GM23338 (cell line): Measurements from ENCODE around the gene ITGA1. TPM values are rescaled to one million over a fixed set of nuclear protein-coding genes. Genes with fewer than 3 reads are reported as not detected.

Experiments
- ATAC-seq: fragments of 200-7000 bp; cut with Tn5 transposase; 3 replicates; pipeline ENCODE4 v1.9.1; 2020
- DNase-seq: peaks from one replicate; pipeline ENCODE4 v3.0.0-alpha.2; 2015; ENCODE audit warnings: low spot score
- H2AFZ ChIP-seq: fragments of 200-600 bp; sonication (generic); 2 replicates; pipeline ENCODE4 v1.8.0; 2016; ENCODE audit warnings: antibody characterized with exemption, mild to moderate bottlenecking, moderate library complexity
- H3F3A ChIP-seq: fragments of 200-600 bp; sonication (generic); replicated peaks from 2 replicates; pipeline ENCODE4 v1.8.0; 2017; ENCODE audit warnings: antibody characterized with exemption, mixed run types, low read depth
- H3K27ac ChIP-seq: fragments of 200-600 bp; sonication (generic); 2 replicates; pipeline ENCODE4 v1.6.1; 2016; ENCODE audit warnings: low read depth
- H3K27me3 ChIP-seq: fragments of 200-600 bp; sonication (generic); 2 replicates; pipeline ENCODE4 v1.8.0; 2016; ENCODE audit warnings: mild to moderate bottlenecking, mixed run types, moderate library complexity; ENCODE audit not compliant: insufficient read depth
- H3K36me3 ChIP-seq: fragments of 200-600 bp; sonication (generic); 2 replicates; pipeline ENCODE4 v1.8.0; 2016; ENCODE audit warnings: mild to moderate bottlenecking; ENCODE audit not compliant: insufficient read depth
- H3K4me1 ChIP-seq: fragments of 200-600 bp; sonication (generic); 2 replicates; pipeline ENCODE4 v1.8.0; 2016; ENCODE audit warnings: mild to moderate bottlenecking, moderate library complexity; ENCODE audit not compliant: insufficient read depth
- H3K4me2 ChIP-seq: fragments of 200-600 bp; sonication (generic); 2 replicates; pipeline ENCODE4 v1.7.1; 2017; ENCODE audit warnings: mixed run types
- H3K4me3 ChIP-seq: fragments of 200-600 bp; sonication (generic); 2 replicates; pipeline ENCODE4 v1.6.1; 2016; ENCODE audit warnings: mixed run types
- H3K79me2 ChIP-seq: fragments of 200-600 bp; sonication (generic); replicated peaks from 2 replicates; pipeline ENCODE4 v1.8.0; 2017; ENCODE audit warnings: mild to moderate bottlenecking; ENCODE audit not compliant: insufficient read depth
- H3K9me2 ChIP-seq: fragments of 200-600 bp; sonication (generic); 2 replicates; pipeline ENCODE4 v1.8.0; 2017; ENCODE audit not compliant: insufficient read depth
- H4K20me1 ChIP-seq: fragments of 200-600 bp; sonication (generic); replicated peaks from 2 replicates; pipeline ENCODE4 v1.8.0; 2017; ENCODE audit warnings: mild to moderate bottlenecking; ENCODE audit not compliant: insufficient read depth
- H3K27ac Mint-ChIP-seq: 2 replicates; pipeline ENCODE4 v1.8.0; 2020; ENCODE audit warnings: inconsistent platforms, mild to moderate bottlenecking, moderate library complexity, mixed read lengths
- H3K27me3 Mint-ChIP-seq: 3 replicates; pipeline ENCODE4 v1.8.0; 2022; ENCODE audit warnings: low read depth, mild to moderate bottlenecking, moderate library complexity, mixed read lengths, inconsistent platforms; ENCODE audit not compliant: insufficient read depth, poor library complexity
- H3K36me3 Mint-ChIP-seq: 3 replicates; pipeline ENCODE4 v1.8.0; 2021; ENCODE audit warnings: low read depth, mild to moderate bottlenecking, inconsistent platforms, moderate library complexity, mixed read lengths
- H3K4me1 Mint-ChIP-seq: 3 replicates; pipeline ENCODE4 v1.8.0; 2020; ENCODE audit warnings: mild to moderate bottlenecking, inconsistent platforms, mixed read lengths
- H3K4me3 Mint-ChIP-seq: 3 replicates; pipeline ENCODE4 v1.8.0; 2021; ENCODE audit warnings: moderate library complexity, mild to moderate bottlenecking, inconsistent platforms, mixed read lengths
- H3K9me3 Mint-ChIP-seq: 3 replicates; pipeline ENCODE4 v1.8.0; 2020; ENCODE audit warnings: moderate library complexity, mild to moderate bottlenecking, inconsistent platforms, mixed read lengths
- CREB1 ChIP-seq: fragments of 250-450 bp; sonication (Bioruptor Pico); IDR thresholded peaks from 2 replicates; pipeline ENCODE4 v1.5.0; 2020; ENCODE audit warnings: low read depth, mild to moderate bottlenecking, moderate library complexity
- ETS1 ChIP-seq: IDR thresholded peaks from 2 replicates; pipeline ENCODE4 v1.6.1; 2016; ENCODE audit warnings: antibody characterized with exemption
- EZH2 ChIP-seq: fragments of 200-600 bp; sonication (generic); IDR thresholded peaks from one replicate; pipeline ENCODE4 v1.8.0; 2017; ENCODE audit warnings: antibody characterized with exemption, mild to moderate bottlenecking, low read depth; ENCODE audit not compliant: unreplicated experiment
- EZH2phosphoT487 ChIP-seq: fragments of 200-600 bp; sonication (generic); IDR thresholded peaks from one replicate; pipeline ENCODE4 v1.8.1; 2018; ENCODE audit warnings: antibody characterized with exemption; ENCODE audit not compliant: unreplicated experiment
- JUNB ChIP-seq: IDR thresholded peaks from one replicate; pipeline ENCODE4 v1.6.1; 2016; ENCODE audit warnings: antibody characterized with exemption; ENCODE audit not compliant: unreplicated experiment
- NANOG ChIP-seq: IDR thresholded peaks from 2 replicates; pipeline ENCODE4 v1.6.1; 2016; ENCODE audit warnings: antibody characterized with exemption, borderline replicate concordance
- POLR2AphosphoS5 ChIP-seq: IDR thresholded peaks from 2 replicates; pipeline ENCODE4 v1.6.1; 2016; ENCODE audit warnings: antibody characterized with exemption, low read depth
- STAT1 ChIP-seq: IDR thresholded peaks from one replicate; pipeline ENCODE4 v1.6.1; 2016; ENCODE audit warnings: antibody characterized with exemption; ENCODE audit not compliant: unreplicated experiment
- ZNF114 ChIP-seq: fragments of 250-450 bp; sonication (Bioruptor Pico); IDR thresholded peaks from 2 replicates; pipeline ENCODE4 v1.5.0; 2020; ENCODE audit warnings: mild to moderate bottlenecking, moderate library complexity
- ZNF331 ChIP-seq: fragments of 250-450 bp; sonication (Bioruptor Pico); IDR thresholded peaks from 2 replicates; pipeline ENCODE4 v1.5.0; 2020; ENCODE audit warnings: low read depth, mild to moderate bottlenecking, moderate library complexity
- polyA plus RNA-seq: library from polyadenylated mRNA; unstranded; fragments of >200 nt; fragmentation: Nextera tagmentation; extraction: Ambion mirVana; gene quantifications from 2 replicates; pipeline ENCODE4 v1.2.1, GENCODE V29; 2016
- total RNA-seq: library from RNA; depleted of rRNA; stranded (reverse); fragments of >200 nt; shearing (Covaris generic); gene quantifications from 2 replicates; pipeline ENCODE4 v1.2.3, GENCODE V29; 2014
- TF ChIP-seq, protein P1 (sequence below), 2 experiments: fragments of 200-600 bp in 1 of 2; sonication (generic) in 1 of 2; conservative IDR thresholded peaks; 2 replicates each; pipeline versions ENCODE4 v1.5.1 to v1.6.1; 2016 to 2017; ENCODE audit warnings: antibody characterized with exemption in 2 of 2, low read depth in 2 of 2, mild to moderate bottlenecking in 2 of 2, moderate library complexity in 1 of 2
- TF ChIP-seq, protein P2 (sequence below): fragments of 250-450 bp; sonication (Bioruptor Pico); IDR thresholded peaks from 2 replicates; pipeline ENCODE4 v1.5.0; 2020; ENCODE audit warnings: mild to moderate bottlenecking, moderate library complexity
- TF ChIP-seq, protein P3 (sequence below): IDR thresholded peaks from one replicate; pipeline ENCODE4 v1.6.1; 2018; ENCODE audit warnings: antibody characterized with exemption; ENCODE audit not compliant: unreplicated experiment

The ITGA1 gene
- total and polyA plus RNA-seq, 2 experiments from 2014 or later: 1.8 to 4.9 TPM

GRCh38 chr5:52770287-52770939 lies 17.3 kb upstream of the ITGA1 start:
- no peaks in the 10 kb centered on the region for H3K36me3 ChIP-seq
- no peak overlapping the region for H2AFZ ChIP-seq
- no peak overlapping the region for H3K27ac Mint-ChIP-seq
- H3K4me3 ChIP-seq: no peak overlapping the region
- no peaks in the 10 kb centered on the region for H3K79me2 ChIP-seq
- DNase-seq (no peak), ATAC-seq (no peak)
- no peaks in the 10 kb centered on the region for H3K9me2 ChIP-seq
- H3K36me3 Mint-ChIP-seq: no peaks in the 10 kb centered on the region
- no peaks in the 10 kb centered on the region for H3K27me3 ChIP-seq
- no peaks in the 10 kb centered on the region for H3K9me3 Mint-ChIP-seq
- no peaks in the 10 kb centered on the region for H3K27me3 Mint-ChIP-seq
- no peak overlapping the region for H3K27ac ChIP-seq
- peaks cover 11% of the 10 kb centered on the region for H3K4me1 Mint-ChIP-seq
- H3K4me3 Mint-ChIP-seq: no peak overlapping the region
- H3K4me1 ChIP-seq: peaks cover 9% of the 10 kb centered on the region; the same call in 1 of the 2 replicates
- no peak overlapping the region for H3K4me2 ChIP-seq
- H4K20me1 ChIP-seq: no peaks in the 10 kb centered on the region
- no peaks in the 10 kb centered on the region for H3F3A ChIP-seq
- no peak for TF ChIP-seq ETS1
- TF ChIP-seq, protein P1, sequence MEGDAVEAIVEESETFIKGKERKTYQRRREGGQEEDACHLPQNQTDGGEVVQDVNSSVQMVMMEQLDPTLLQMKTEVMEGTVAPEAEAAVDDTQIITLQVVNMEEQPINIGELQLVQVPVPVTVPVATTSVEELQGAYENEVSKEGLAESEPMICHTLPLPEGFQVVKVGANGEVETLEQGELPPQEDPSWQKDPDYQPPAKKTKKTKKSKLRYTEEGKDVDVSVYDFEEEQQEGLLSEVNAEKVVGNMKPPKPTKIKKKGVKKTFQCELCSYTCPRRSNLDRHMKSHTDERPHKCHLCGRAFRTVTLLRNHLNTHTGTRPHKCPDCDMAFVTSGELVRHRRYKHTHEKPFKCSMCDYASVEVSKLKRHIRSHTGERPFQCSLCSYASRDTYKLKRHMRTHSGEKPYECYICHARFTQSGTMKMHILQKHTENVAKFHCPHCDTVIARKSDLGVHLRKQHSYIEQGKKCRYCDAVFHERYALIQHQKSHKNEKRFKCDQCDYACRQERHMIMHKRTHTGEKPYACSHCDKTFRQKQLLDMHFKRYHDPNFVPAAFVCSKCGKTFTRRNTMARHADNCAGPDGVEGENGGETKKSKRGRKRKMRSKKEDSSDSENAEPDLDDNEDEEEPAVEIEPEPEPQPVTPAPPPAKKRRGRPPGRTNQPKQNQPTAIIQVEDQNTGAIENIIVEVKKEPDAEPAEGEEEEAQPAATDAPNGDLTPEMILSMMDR (conservative IDR thresholded peaks at IDR 0.05; ENCODE audit: low read depth in 2 of 2): no peak
- TF ChIP-seq POLR2AphosphoS5: no peak
- no peak for TF ChIP-seq ZNF331 (CRISPR knock-in tag)
- no peak for TF ChIP-seq EZH2
- TF ChIP-seq EZH2phosphoT487: no peak
- no peak for TF ChIP-seq CREB1 (CRISPR knock-in tag)
- no peak for TF ChIP-seq STAT1
- no peak for TF ChIP-seq ZNF114 (CRISPR knock-in tag)
- no peak for TF ChIP-seq JUNB
- TF ChIP-seq, protein P2, sequence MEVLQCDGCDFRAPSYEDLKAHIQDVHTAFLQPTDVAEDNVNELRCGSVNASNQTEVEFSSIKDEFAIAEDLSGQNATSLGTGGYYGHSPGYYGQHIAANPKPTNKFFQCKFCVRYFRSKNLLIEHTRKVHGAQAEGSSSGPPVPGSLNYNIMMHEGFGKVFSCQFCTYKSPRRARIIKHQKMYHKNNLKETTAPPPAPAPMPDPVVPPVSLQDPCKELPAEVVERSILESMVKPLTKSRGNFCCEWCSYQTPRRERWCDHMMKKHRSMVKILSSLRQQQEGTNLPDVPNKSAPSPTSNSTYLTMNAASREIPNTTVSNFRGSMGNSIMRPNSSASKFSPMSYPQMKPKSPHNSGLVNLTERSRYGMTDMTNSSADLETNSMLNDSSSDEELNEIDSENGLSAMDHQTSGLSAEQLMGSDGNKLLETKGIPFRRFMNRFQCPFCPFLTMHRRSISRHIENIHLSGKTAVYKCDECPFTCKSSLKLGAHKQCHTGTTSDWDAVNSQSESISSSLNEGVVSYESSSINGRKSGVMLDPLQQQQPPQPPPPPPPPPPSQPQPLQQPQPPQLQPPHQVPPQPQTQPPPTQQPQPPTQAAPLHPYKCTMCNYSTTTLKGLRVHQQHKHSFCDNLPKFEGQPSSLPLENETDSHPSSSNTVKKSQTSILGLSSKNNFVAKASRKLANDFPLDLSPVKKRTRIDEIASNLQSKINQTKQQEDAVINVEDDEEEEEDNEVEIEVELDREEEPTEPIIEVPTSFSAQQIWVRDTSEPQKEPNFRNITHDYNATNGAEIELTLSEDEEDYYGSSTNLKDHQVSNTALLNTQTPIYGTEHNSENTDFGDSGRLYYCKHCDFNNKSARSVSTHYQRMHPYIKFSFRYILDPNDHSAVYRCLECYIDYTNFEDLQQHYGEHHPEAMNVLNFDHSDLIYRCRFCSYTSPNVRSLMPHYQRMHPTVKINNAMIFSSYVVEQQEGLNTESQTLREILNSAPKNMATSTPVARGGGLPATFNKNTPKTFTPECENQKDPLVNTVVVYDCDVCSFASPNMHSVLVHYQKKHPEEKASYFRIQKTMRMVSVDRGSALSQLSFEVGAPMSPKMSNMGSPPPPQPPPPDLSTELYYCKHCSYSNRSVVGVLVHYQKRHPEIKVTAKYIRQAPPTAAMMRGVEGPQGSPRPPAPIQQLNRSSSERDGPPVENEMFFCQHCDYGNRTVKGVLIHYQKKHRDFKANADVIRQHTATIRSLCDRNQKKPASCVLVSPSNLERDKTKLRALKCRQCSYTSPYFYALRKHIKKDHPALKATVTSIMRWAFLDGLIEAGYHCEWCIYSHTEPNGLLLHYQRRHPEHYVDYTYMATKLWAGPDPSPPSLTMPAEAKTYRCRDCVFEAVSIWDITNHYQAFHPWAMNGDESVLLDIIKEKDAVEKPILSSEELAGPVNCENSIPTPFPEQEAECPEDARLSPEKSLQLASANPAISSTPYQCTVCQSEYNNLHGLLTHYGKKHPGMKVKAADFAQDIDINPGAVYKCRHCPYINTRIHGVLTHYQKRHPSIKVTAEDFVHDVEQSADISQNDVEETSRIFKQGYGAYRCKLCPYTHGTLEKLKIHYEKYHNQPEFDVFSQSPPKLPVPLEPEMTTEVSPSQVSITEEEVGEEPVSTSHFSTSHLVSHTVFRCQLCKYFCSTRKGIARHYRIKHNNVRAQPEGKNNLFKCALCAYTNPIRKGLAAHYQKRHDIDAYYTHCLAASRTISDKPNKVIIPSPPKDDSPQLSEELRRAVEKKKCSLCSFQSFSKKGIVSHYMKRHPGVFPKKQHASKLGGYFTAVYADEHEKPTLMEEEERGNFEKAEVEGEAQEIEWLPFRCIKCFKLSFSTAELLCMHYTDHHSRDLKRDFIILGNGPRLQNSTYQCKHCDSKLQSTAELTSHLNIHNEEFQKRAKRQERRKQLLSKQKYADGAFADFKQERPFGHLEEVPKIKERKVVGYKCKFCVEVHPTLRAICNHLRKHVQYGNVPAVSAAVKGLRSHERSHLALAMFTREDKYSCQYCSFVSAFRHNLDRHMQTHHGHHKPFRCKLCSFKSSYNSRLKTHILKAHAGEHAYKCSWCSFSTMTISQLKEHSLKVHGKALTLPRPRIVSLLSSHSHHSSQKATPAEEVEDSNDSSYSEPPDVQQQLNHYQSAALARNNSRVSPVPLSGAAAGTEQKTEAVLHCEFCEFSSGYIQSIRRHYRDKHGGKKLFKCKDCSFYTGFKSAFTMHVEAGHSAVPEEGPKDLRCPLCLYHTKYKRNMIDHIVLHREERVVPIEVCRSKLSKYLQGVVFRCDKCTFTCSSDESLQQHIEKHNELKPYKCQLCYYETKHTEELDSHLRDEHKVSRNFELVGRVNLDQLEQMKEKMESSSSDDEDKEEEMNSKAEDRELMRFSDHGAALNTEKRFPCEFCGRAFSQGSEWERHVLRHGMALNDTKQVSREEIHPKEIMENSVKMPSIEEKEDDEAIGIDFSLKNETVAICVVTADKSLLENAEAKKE (CRISPR knock-in tag): no peak
- TF ChIP-seq NANOG: no peak
- TF ChIP-seq, protein P3, sequence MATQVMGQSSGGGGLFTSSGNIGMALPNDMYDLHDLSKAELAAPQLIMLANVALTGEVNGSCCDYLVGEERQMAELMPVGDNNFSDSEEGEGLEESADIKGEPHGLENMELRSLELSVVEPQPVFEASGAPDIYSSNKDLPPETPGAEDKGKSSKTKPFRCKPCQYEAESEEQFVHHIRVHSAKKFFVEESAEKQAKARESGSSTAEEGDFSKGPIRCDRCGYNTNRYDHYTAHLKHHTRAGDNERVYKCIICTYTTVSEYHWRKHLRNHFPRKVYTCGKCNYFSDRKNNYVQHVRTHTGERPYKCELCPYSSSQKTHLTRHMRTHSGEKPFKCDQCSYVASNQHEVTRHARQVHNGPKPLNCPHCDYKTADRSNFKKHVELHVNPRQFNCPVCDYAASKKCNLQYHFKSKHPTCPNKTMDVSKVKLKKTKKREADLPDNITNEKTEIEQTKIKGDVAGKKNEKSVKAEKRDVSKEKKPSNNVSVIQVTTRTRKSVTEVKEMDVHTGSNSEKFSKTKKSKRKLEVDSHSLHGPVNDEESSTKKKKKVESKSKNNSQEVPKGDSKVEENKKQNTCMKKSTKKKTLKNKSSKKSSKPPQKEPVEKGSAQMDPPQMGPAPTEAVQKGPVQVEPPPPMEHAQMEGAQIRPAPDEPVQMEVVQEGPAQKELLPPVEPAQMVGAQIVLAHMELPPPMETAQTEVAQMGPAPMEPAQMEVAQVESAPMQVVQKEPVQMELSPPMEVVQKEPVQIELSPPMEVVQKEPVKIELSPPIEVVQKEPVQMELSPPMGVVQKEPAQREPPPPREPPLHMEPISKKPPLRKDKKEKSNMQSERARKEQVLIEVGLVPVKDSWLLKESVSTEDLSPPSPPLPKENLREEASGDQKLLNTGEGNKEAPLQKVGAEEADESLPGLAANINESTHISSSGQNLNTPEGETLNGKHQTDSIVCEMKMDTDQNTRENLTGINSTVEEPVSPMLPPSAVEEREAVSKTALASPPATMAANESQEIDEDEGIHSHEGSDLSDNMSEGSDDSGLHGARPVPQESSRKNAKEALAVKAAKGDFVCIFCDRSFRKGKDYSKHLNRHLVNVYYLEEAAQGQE: no peak
